GM12873 (cell line): Measurements from ENCODE around the gene ZNF140.

Source experiments
- TF ChIP-seq, protein P1 (sequence below): IDR thresholded peaks from 2 replicates; pipeline ENCODE4 v1.5.1; 2012; ENCODE audit warnings: low read depth, mild to moderate bottlenecking, moderate library complexity, low read length, control low read depth; ENCODE audit not compliant: insufficient read depth; ENCODE audit errors: missing control alignments

ZNF140 gene

GRCh38 chr12:133106253-133106652, 25.5 kb downstream of the ZNF140 start:
- TF ChIP-seq, protein P1, sequence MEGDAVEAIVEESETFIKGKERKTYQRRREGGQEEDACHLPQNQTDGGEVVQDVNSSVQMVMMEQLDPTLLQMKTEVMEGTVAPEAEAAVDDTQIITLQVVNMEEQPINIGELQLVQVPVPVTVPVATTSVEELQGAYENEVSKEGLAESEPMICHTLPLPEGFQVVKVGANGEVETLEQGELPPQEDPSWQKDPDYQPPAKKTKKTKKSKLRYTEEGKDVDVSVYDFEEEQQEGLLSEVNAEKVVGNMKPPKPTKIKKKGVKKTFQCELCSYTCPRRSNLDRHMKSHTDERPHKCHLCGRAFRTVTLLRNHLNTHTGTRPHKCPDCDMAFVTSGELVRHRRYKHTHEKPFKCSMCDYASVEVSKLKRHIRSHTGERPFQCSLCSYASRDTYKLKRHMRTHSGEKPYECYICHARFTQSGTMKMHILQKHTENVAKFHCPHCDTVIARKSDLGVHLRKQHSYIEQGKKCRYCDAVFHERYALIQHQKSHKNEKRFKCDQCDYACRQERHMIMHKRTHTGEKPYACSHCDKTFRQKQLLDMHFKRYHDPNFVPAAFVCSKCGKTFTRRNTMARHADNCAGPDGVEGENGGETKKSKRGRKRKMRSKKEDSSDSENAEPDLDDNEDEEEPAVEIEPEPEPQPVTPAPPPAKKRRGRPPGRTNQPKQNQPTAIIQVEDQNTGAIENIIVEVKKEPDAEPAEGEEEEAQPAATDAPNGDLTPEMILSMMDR, result no peak

- TF ChIP-seq, protein P1, result no peak
Observed at GRCh38 chr12:133107121-133107520, 26.4 kb downstream of the ZNF140 start.

DNA sequence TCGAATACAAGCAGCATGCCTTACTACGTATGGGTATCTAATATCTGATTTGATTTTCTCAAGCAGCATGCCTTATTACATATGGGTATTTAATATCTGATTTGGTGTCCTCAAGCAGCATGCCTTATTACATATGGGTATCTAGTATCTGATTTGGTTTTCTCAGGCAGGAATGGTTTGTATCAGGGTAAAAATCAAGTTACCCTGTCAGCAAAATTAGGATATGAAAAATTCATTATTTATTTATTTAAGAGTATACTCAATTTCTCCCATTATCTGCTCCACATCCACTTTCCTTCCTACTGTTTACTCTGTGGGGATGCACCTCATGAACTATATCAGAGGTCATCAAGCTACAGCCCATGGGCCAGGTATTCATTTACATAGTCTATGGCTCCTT, 27.4 kb downstream of the ZNF140 start:
- TF ChIP-seq, protein P1, result no peak

DNA sequence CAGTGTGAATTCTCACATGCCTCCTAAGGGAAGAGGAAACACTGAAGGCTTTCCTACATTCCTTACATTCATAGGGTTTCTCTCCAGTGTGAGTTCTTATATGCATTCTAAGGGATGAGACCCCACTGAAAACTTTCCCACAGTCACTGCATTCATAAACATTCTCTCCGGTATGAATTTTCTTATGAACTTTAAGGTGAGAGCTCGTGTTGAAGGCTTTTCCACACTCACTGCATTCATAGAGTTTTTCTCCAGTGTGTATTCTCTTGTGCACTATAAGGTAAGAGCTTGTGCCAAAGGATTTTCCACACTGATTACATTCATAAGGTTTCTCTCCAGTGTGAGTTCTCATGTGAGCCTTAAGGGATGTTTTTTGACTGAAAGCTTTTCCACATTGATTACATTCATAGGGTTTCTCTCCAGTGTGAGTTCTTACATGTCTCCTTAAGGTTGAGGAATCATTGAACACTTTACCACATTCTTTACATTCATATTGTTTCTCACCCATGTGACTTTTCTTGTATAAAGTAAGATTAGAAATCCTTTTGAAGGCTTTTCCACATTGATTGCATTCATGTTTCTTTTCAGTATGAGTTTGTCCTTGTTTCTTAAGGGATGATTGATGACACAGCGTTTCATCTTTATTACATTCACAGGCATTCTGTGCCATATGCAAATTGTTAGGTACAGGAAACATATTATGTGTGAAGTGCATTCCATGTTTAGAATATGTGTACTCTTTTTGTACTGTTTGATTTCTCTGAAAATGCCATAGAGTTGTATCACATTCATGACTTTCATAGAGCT, 39.9 kb downstream of the ZNF140 start:
- TF ChIP-seq, protein P1, result no peak

- TF ChIP-seq, protein P1, result no peak
Observed at GRCh38 chr12:133124674-133125073, 44.0 kb downstream of the ZNF140 start.

GRCh38 chr12:133129368-133130037, 48.8 kb downstream of the ZNF140 start:
- TF ChIP-seq, protein P1, result no peak

DNA sequence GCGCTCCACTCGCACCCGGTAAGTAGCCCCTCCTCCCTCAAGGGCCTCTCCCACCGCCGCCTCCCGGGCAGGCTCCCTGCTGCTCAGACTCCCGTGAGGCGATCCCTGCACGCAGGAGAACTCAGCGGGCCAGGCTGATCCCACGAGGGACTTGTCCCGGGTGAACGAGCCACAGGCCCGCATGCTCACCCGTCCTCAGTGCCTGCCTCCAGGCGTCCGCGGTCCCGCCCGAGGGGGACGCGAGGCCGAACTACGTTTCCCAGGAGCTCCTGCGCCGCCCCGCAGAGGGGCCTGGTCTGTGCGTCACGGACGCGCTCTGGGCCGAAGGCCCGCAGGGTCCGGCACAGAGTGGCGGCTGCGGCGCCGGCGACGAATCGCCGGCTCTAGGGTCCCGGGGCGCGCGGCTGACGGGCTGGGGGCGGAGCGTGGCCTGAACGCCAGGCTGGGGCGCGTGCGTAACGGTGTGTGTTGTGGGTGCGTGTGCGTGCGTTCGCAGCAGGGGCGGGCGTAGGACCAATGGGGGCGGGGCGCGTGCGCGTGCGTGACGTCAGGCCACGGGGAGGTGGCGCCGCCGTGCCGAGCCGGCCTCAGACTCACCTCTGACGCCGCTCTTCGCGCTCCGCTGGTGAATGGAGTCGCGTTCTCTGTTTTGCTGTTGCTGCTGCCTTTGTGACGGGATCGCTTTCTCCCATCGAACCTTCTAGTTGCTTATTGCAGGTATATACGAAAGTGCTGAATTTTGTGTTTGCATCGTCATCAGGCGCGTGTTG, 49.5 kb downstream of the ZNF140 start, which contains the start of the genes ZNF10 and ZNF891:
Gene ZNF10, plus strand, starts transcription at position 590 of the 770 bp plus-strand sequence. CDS start 13,866 bp downstream, outside the sequence.
Gene ZNF891, minus strand, starts transcription at position 237 of the 770 bp plus-strand sequence. CDS start 8,356 bp downstream, outside the sequence.
- TF ChIP-seq, protein P1, result no peak
